Neural cell (in vitro differentiated cells): ENCODE measurements around the gene ALDH1A1. TPM values are rescaled to one million over a fixed set of nuclear protein-coding genes. Genes with fewer than 3 reads are reported as not detected.

Experiments used
- H2AFZ ChIP-seq: fragments of 200-600, 300-800 bp; sonication (generic), shearing (Covaris generic); 2 replicates; pipeline ENCODE4 v1.6.0; 2014; ENCODE audit warnings: low read depth, mild to moderate bottlenecking, antibody characterized with exemption, low read length, moderate library complexity
- H3F3A ChIP-seq: fragments of 200-600 bp; shearing (Covaris generic); 2 replicates; pipeline ENCODE4 v1.6.1; 2016; ENCODE audit warnings: mild to moderate bottlenecking, moderate library complexity, mixed read lengths, antibody characterized with exemption, low read length; ENCODE audit not compliant: insufficient read depth, poor library complexity, severe bottlenecking
- H3K27ac ChIP-seq: fragments of 200-600, 300-800 bp; sonication (generic), shearing (Covaris generic); 2 replicates; pipeline ENCODE4 v1.5.1; 2014; ENCODE audit warnings: mild to moderate bottlenecking, low read length, moderate library complexity
- H3K27me3 ChIP-seq: fragments of 300-800, 200-600 bp; sonication (generic), shearing (Covaris generic); 2 replicates; pipeline ENCODE4 v1.6.0; 2014; ENCODE audit warnings: mild to moderate bottlenecking, low read depth, low read length, moderate library complexity; ENCODE audit not compliant: insufficient read depth
- H3K36me3 ChIP-seq: fragments of 300-800, 200-600 bp; sonication (generic), shearing (Covaris generic); 2 replicates; pipeline ENCODE4 v1.5.1; 2014; ENCODE audit warnings: mild to moderate bottlenecking, antibody characterized with exemption, low read length, moderate library complexity; ENCODE audit not compliant: insufficient read depth
- H3K4me2 ChIP-seq: fragments of 300-800, 200-600 bp; sonication (generic), shearing (Covaris generic); 2 replicates; pipeline ENCODE4 v1.6.0; 2014; ENCODE audit warnings: mild to moderate bottlenecking, low read length
- H3K4me3 ChIP-seq: fragments of 300-800, 200-600 bp; sonication (generic), shearing (Covaris generic); 2 replicates; pipeline ENCODE4 v1.5.1; 2014; ENCODE audit warnings: mild to moderate bottlenecking, low read length, moderate library complexity
- H3K79me2 ChIP-seq: fragments of 200-600 bp; shearing (Covaris generic); replicated peaks from 2 replicates; pipeline ENCODE4 v1.6.0; 2014; ENCODE audit warnings: mild to moderate bottlenecking, low read length, moderate library complexity; ENCODE audit not compliant: insufficient read depth
- H3K9ac ChIP-seq: fragments of 300-800, 200-600 bp; sonication (generic), shearing (Covaris generic); 2 replicates; pipeline ENCODE4 v1.6.1; 2016; ENCODE audit warnings: mild to moderate bottlenecking, low read length, mixed read lengths
- H3K9me2 ChIP-seq: fragments of 200-600 bp; shearing (Covaris generic); 2 replicates; pipeline ENCODE4 v1.6.1; 2016; ENCODE audit warnings: mild to moderate bottlenecking, low read length, mixed read lengths; ENCODE audit not compliant: insufficient read depth
- H3K9me3 ChIP-seq: fragments of 200-600, 300-800 bp; sonication (generic), shearing (Covaris generic); 2 replicates; pipeline ENCODE4 v1.6.1; 2016; ENCODE audit warnings: mild to moderate bottlenecking, mixed run types, low read length, moderate library complexity, mixed read lengths
- H4K20me1 ChIP-seq: fragments of 200-600 bp; shearing (Covaris generic); 2 replicates; pipeline ENCODE4 v1.6.1; 2016; ENCODE audit warnings: mild to moderate bottlenecking, mixed run types; ENCODE audit not compliant: insufficient read depth
- CTCF ChIP-seq: fragments of 450-650 bp; IDR thresholded peaks from 2 replicates; pipeline ENCODE4 v1.5.1; 2014; ENCODE audit warnings: antibody characterized with exemption, mild to moderate bottlenecking, moderate library complexity; ENCODE audit not compliant: poor library complexity, severe bottlenecking
- EP300 ChIP-seq: fragments of 450-650 bp; conservative IDR thresholded peaks from 2 replicates; pipeline ENCODE4 v1.6.1; 2014; ENCODE audit warnings: antibody characterized with exemption, mild to moderate bottlenecking, moderate library complexity; ENCODE audit not compliant: poor library complexity, severe bottlenecking
- EZH2 ChIP-seq: fragments of 200-600, 300-800 bp; shearing (Covaris generic), sonication (generic); IDR thresholded peaks from 2 replicates; pipeline ENCODE4 v1.6.1; 2014; ENCODE audit warnings: antibody characterized with exemption, low read length, borderline replicate concordance, mild to moderate bottlenecking; ENCODE audit not compliant: insufficient read depth, poor library complexity, severe bottlenecking
- MXI1 ChIP-seq: fragments of 450-650 bp; conservative IDR thresholded peaks from 2 replicates; pipeline ENCODE4 v1.6.1; 2014; ENCODE audit warnings: antibody characterized with exemption, mild to moderate bottlenecking; ENCODE audit not compliant: poor library complexity, severe bottlenecking
- POLR2AphosphoS5 ChIP-seq: IDR thresholded peaks from 2 replicates; pipeline ENCODE4 v1.6.1; 2012
- RAD21 ChIP-seq: fragments of 450-650 bp; conservative IDR thresholded peaks from 2 replicates; pipeline ENCODE4 v1.6.1; 2014; ENCODE audit warnings: antibody characterized with exemption, mild to moderate bottlenecking, moderate library complexity
- REST ChIP-seq: IDR thresholded peaks from 2 replicates; pipeline ENCODE4 v1.6.1; 2012; ENCODE audit warnings: borderline replicate concordance
- SMC3 ChIP-seq: fragments of 450-650 bp; conservative IDR thresholded peaks from 2 replicates; pipeline ENCODE4 v1.6.1; 2014; ENCODE audit warnings: antibody characterized with exemption, mild to moderate bottlenecking, moderate library complexity; ENCODE audit not compliant: poor library complexity
- TAF1 ChIP-seq: IDR thresholded peaks from 2 replicates; pipeline ENCODE4 v1.6.1; 2012; ENCODE audit warnings: low read depth
- polyA plus RNA-seq: library from polyadenylated mRNA; depleted of rRNA; stranded (reverse); fragments of >200 nt; gene quantifications from 2 replicates; pipeline ENCODE4 v1.2.3, GENCODE V29; 2014

Gene ALDH1A1
- polyA plus RNA-seq, 1 donor from 2014 or later: not detected

GRCh38 chr9:72915659-72916058 lies 37.2 kb downstream of the ALDH1A1 start:
- Histone ChIP-seq H3K4me2 (no peak overlapping the region), H3K9me3 (no peaks in the 10 kb centered on the region), H3K36me3 (no peaks in the 10 kb centered on the region), H3K79me2 (no peaks in the 10 kb centered on the region), H3K9ac (no peak overlapping the region), H3K27me3 (no peaks in the 10 kb centered on the region), H3K4me3 (no peak overlapping the region), H3K9me2 (no peaks in the 10 kb centered on the region), H4K20me1 (no peaks in the 10 kb centered on the region), H3F3A (no peaks in the 10 kb centered on the region), H2AFZ (no peak overlapping the region), H3K27ac (no peak overlapping the region)
- TF ChIP-seq TAF1 (no peak), MXI1 (no peak), EP300 (no peak), SMC3 (no peak)

GRCh38 chr9:72914750-72915149 lies 38.1 kb downstream of the ALDH1A1 start:
- no peak for TF ChIP-seq POLR2AphosphoS5
- TF ChIP-seq REST: no peak
- TF ChIP-seq EP300: no peak
- no peak for TF ChIP-seq MXI1
- no peak for TF ChIP-seq CTCF
- TF ChIP-seq EZH2: no peak
- no peak for TF ChIP-seq TAF1
- TF ChIP-seq SMC3: no peak
- TF ChIP-seq RAD21: no peak
- Histone ChIP-seq H4K20me1 (no peaks in the 10 kb centered on the region), H3K9ac (no peak overlapping the region), H3K4me2 (no peak overlapping the region), H3F3A (no peaks in the 10 kb centered on the region), H3K36me3 (no peaks in the 10 kb centered on the region), H3K79me2 (no peaks in the 10 kb centered on the region), H3K4me3 (no peak overlapping the region), H3K9me2 (no peaks in the 10 kb centered on the region), H3K9me3 (no peaks in the 10 kb centered on the region), H2AFZ (no peak overlapping the region), H3K27ac (no peak overlapping the region), H3K27me3 (no peaks in the 10 kb centered on the region)
